GM19193 (cell line): ENCODE measurements around the gene RNPEPL1.

Source experiments
- POLR2A ChIP-seq: IDR thresholded peaks from 4 replicates; pipeline ENCODE4 v1.6.1; 2011; ENCODE audit not compliant: insufficient read depth, insufficient read length; ENCODE audit errors: extremely low read depth

The RNPEPL1 gene

GRCh38 chr2:240558236-240558761 is 10.0 kb upstream of the RNPEPL1 start:
- TF ChIP-seq POLR2A = no peak

- TF ChIP-seq POLR2A = no peak
Measured at GRCh38 chr2:240559286-240559685, 9.0 kb upstream of the RNPEPL1 start.

GRCh38 chr2:240560084-240560479 is 8.2 kb upstream of the RNPEPL1 start, which contains the start of gene DUSP28:
DUSP28 (plus strand) TSS chr2:240560357; CDS start chr2:240560685, 328 bp downstream.
- TF ChIP-seq POLR2A = peak; percentile 70

GRCh38 chr2:240560480-240561324 is 7.6 kb upstream of the RNPEPL1 start:
- peak; percentile 93 for TF ChIP-seq POLR2A

GRCh38 chr2:240561325-240561971 is 6.8 kb upstream of the RNPEPL1 start:
- no peak for TF ChIP-seq POLR2A

GRCh38 chr2:240563951-240564560 is 4.2 kb upstream of the RNPEPL1 start:
- no peak for TF ChIP-seq POLR2A

- no peak for TF ChIP-seq POLR2A
Measured at GRCh38 chr2:240564561-240565332, 3.5 kb upstream of the RNPEPL1 start.

GRCh38 chr2:240565333-240566202 is 2.7 kb upstream of the RNPEPL1 start:
- TF ChIP-seq POLR2A = peak; percentile 71

- peak; percentile 41 for TF ChIP-seq POLR2A
Measured at GRCh38 chr2:240566203-240567136, 1.8 kb upstream of the RNPEPL1 start.

- no peak for TF ChIP-seq POLR2A
Measured at GRCh38 chr2:240567137-240567871, 980 bp upstream of the RNPEPL1 start.

GRCh38 chr2:240568678-240569522 is 616 bp downstream of the RNPEPL1 start:
- TF ChIP-seq POLR2A = peak; percentile 39
